T-cell (primary cell): Measurements from ENCODE around the gene ANKRD24. TPM values are rescaled to one million over a fixed set of nuclear protein-coding genes. Genes with fewer than 3 reads are reported as not detected.

Source experiments
- ATAC-seq, 4 experiments: fragments of 200-7000 bp in 3 of 4; fragments of 150-1000 bp in 1 of 4; cut with Tn5 transposase; replicated peaks in 1 of 4; 1 replicate in 3 of 4; 2 replicates in 1 of 4; pipeline ENCODE4 v1.10.0; 2021; ENCODE audit warnings: moderate library complexity in 3 of 4, mild to moderate bottlenecking in 2 of 4, moderate number of reproducible peaks in 1 of 4
- CTCF ChIA-PET, 2 donors: fragments of 300-600 bp; sonication (Branson Sonifier 250); formaldehyde crosslinking; loops; one replicate each; lab custom pipeline; 2022; ENCODE audit warnings: antibody characterized with exemption in 2 of 2; lab: Charles Lee
- POLR2A ChIA-PET, 2 donors: fragments of 300-600 bp; sonication (Branson Sonifier 250); formaldehyde crosslinking; loops; one replicate each; lab custom pipeline; 2022; ENCODE audit warnings: antibody characterized with exemption in 2 of 2; lab: Charles Lee
- DNase-seq, 35 experiments: peaks; one replicate each; pipeline versions ENCODE4 v3.0.0 to v3.0.0-alpha.2; 2013 to 2023
- H3K27ac ChIP-seq: one replicate; pipeline ENCODE4 v1.5.1; 2013; ENCODE audit warnings: low read length
- H3K27me3 ChIP-seq, 2 experiments: replicated peaks in 1 of 2; 1 replicate in 1 of 2; 2 replicates in 1 of 2; pipeline versions ENCODE4 v1.6.1 to v1.7.0; 2013; ENCODE audit warnings: low read length in 1 of 2, mixed read lengths in 1 of 2; ENCODE audit not compliant: control insufficient read depth in 2 of 2, insufficient read depth in 2 of 2; ENCODE audit errors: extremely low read depth in 1 of 2
- H3K36me3 ChIP-seq, 2 donors: 1 replicate in 1 of 2; 2 replicates in 1 of 2; pipeline versions ENCODE4 v1.6.1 to v1.7.0; 2013; ENCODE audit warnings: low read length in 1 of 2; ENCODE audit not compliant: control insufficient read depth in 2 of 2, insufficient read depth in 1 of 2; ENCODE audit errors: extremely low read depth in 1 of 2
- H3K4me1 ChIP-seq, 2 experiments: 1 replicate in 1 of 2; 2 replicates in 1 of 2; pipeline versions ENCODE4 v1.6.1 to v1.7.0; 2013; ENCODE audit warnings: low read length in 2 of 2, mixed read lengths in 1 of 2; ENCODE audit not compliant: insufficient read depth in 2 of 2, control insufficient read depth in 1 of 2; ENCODE audit errors: extremely low read depth in 1 of 2
- H3K4me3 ChIP-seq, 2 donors: 1 replicate in 1 of 2; 2 replicates in 1 of 2; pipeline versions ENCODE4 v1.5.1 to v1.7.0; 2013; ENCODE audit warnings: mild to moderate bottlenecking in 2 of 2, low read length in 1 of 2, moderate library complexity in 1 of 2; ENCODE audit not compliant: control insufficient read depth in 1 of 2; ENCODE audit errors: extremely low read depth in 1 of 2
- H3K9me3 ChIP-seq: 2 replicates; pipeline ENCODE4 v1.7.0; 2013
- H3K27ac Mint-ChIP-seq, 2 donors: one replicate each; pipeline ENCODE4 v1.8.0; 2020 to 2021; ENCODE audit warnings: mild to moderate bottlenecking in 2 of 2, mixed read lengths in 2 of 2
- H3K27me3 Mint-ChIP-seq, 2 donors: one replicate each; pipeline ENCODE4 v1.8.0; 2021 to 2022; ENCODE audit warnings: mixed read lengths in 2 of 2
- H3K36me3 Mint-ChIP-seq: one replicate; pipeline ENCODE4 v1.8.0; 2021; ENCODE audit warnings: mixed read lengths
- H3K4me1 Mint-ChIP-seq, 3 donors: one replicate each; pipeline ENCODE4 v1.8.0; 2020 to 2022; ENCODE audit warnings: mixed read lengths in 3 of 3, mild to moderate bottlenecking in 1 of 3
- H3K4me3 Mint-ChIP-seq, 3 donors: one replicate each; pipeline ENCODE4 v1.8.0; 2020 to 2022; ENCODE audit warnings: mild to moderate bottlenecking in 3 of 3, mixed read lengths in 3 of 3, moderate library complexity in 3 of 3
- H3K9me3 Mint-ChIP-seq, 3 donors: one replicate each; pipeline ENCODE4 v1.8.0; 2020 to 2022; ENCODE audit warnings: mixed read lengths in 3 of 3
- WGBS: methylation state at CpG from one replicate; pipeline ENCODE4 v1.1.5; 2013; ENCODE audit warnings: missing lambda C conversion rate; ENCODE audit not compliant: insufficient coverage; 5-methylcytosine and 5-hydroxymethylcytosine counted together
- total RNA-seq, 35 experiments: library from RNA in 6 of 35; stranded (reverse) in 6 of 35; fragments of 120-200 nt in 1 of 35; gene quantifications; one replicate each; pipeline versions ENCODE4 v1.2.1 to v1.2.4 and lab custom pipeline; 2013 to 2026

The ANKRD24 gene
- total RNA-seq, 5 donors from 2014 or later (not counting 1 experiment from before 2014, with no cell fraction given) = 0.79 to 2.2 (median 1.3) TPM

GRCh38 chr19:4200940-4201542, 18.6 kb downstream of the ANKRD24 start:
- H3K9me3 ChIP-seq = no peaks in the 10 kb centered on the region
- peaks cover 0 to 47% of the 10 kb centered on the region in 2 experiments for H3K27me3 ChIP-seq
- no peak overlapping the region for H3K27ac Mint-ChIP-seq
- no peak overlapping the region for H3K4me3 ChIP-seq
- H3K4me3 Mint-ChIP-seq = no peak overlapping the region
- no peak overlapping the region for H3K27ac ChIP-seq
- peaks cover 23 to 32% of the 10 kb centered on the region in 2 donors for H3K27me3 Mint-ChIP-seq
- POLR2A ChIA-PET = no interaction called here
- no peaks in the 10 kb centered on the region for H3K9me3 Mint-ChIP-seq
- peaks cover 0 to 3% of the 10 kb centered on the region in 2 experiments for H3K4me1 ChIP-seq
- 51% methylated on average over 2 of the region's 2 CpGs for WGBS
- H3K4me1 Mint-ChIP-seq = peaks cover 8 to 17% (median 10%) of the 10 kb centered on the region in 3 donors
- ATAC-seq (no peak), DNase-seq (no peak)
- no peaks in the 10 kb centered on the region for H3K36me3 Mint-ChIP-seq
- CTCF ChIA-PET = interaction anchor here in 1 of 2 donors (0.6 kb wide), 1 partner anchor 122 kb away, joined by 3 read pairs; no protein-coding TSS in a partner anchor
- no peaks in the 10 kb centered on the region for H3K36me3 ChIP-seq

GRCh38 chr19:4201798-4202197, 19.3 kb downstream of the ANKRD24 start:
- Mint-ChIP-seq H3K4me1 (peaks cover 8 to 17% (median 10%) of the 10 kb centered on the region in 3 donors), H3K27ac (no peak overlapping the region), H3K36me3 (no peaks in the 10 kb centered on the region), H3K4me3 (no peak overlapping the region), H3K27me3 (peaks cover 19 to 25% of the 10 kb centered on the region in 2 donors), H3K9me3 (no peaks in the 10 kb centered on the region)
- H3K36me3 ChIP-seq = no peaks in the 10 kb centered on the region
- peaks cover 0 to 3% of the 10 kb centered on the region in 2 experiments for H3K4me1 ChIP-seq
- POLR2A ChIA-PET = no interaction called here
- H3K27me3 ChIP-seq = peaks cover 0 to 45% of the 10 kb centered on the region in 2 experiments
- DNase-seq (no peak), ATAC-seq (no peak)
- no peak overlapping the region for H3K27ac ChIP-seq
- CTCF ChIA-PET = interaction anchor here in 1 of 2 donors (0.6 kb wide), 2 partner anchors 123 to 214 kb away, joined by 3 to 6 read pairs; no protein-coding TSS in a partner anchor
- H3K4me3 ChIP-seq = no peak overlapping the region
- H3K9me3 ChIP-seq = no peaks in the 10 kb centered on the region
- 82% methylated on average over 3 of the region's 4 CpGs for WGBS

- DNase-seq (no peak), ATAC-seq (no peak)
- H3K36me3 ChIP-seq = no peaks in the 10 kb centered on the region
- Mint-ChIP-seq H3K4me3 (no peak overlapping the region), H3K36me3 (no peaks in the 10 kb centered on the region), H3K9me3 (no peaks in the 10 kb centered on the region), H3K4me1 (peaks cover 0 to 4% (median 2%) of the 10 kb centered on the region in 3 donors), H3K27me3 (peaks cover 0 to 7% of the 10 kb centered on the region in 2 donors), H3K27ac (no peak overlapping the region)
- ChIA-PET POLR2A (no interaction called here), CTCF (no interaction called here)
- no peak overlapping the region for H3K27ac ChIP-seq
- H3K27me3 ChIP-seq = peaks cover 0 to 58% of the 10 kb centered on the region in 2 experiments
- 75% methylated on average over 4 of the region's 10 CpGs for WGBS
- peaks cover 0 to 3% of the 10 kb centered on the region in 2 experiments for H3K4me1 ChIP-seq
- H3K4me3 ChIP-seq = no peak overlapping the region
- H3K9me3 ChIP-seq = no peaks in the 10 kb centered on the region
Measured at GRCh38 chr19:4206818-4207484, 24.5 kb downstream of the ANKRD24 start.

- no peak overlapping the region for H3K4me3 Mint-ChIP-seq
- ATAC-seq (no peak), DNase-seq (no peak)
- Histone ChIP-seq H3K27me3 (peaks cover 0 to 53% of the 10 kb centered on the region in 2 experiments), H3K36me3 (no peaks in the 10 kb centered on the region), H3K27ac (no peak overlapping the region), H3K9me3 (no peaks in the 10 kb centered on the region), H3K4me1 (peaks cover 0 to 3% of the 10 kb centered on the region in 2 experiments), H3K4me3 (no peak overlapping the region)
- H3K27me3 Mint-ChIP-seq = peaks cover 0 to 10% of the 10 kb centered on the region in 2 donors
- no peak overlapping the region for H3K27ac Mint-ChIP-seq
- peaks cover 0 to 6% (median 2%) of the 10 kb centered on the region in 3 donors for H3K4me1 Mint-ChIP-seq
- CTCF ChIA-PET = no interaction called here
- no peaks in the 10 kb centered on the region for H3K9me3 Mint-ChIP-seq
- POLR2A ChIA-PET = no interaction called here
- WGBS = 66% methylated on average over 3 of the region's 13 CpGs
- no peaks in the 10 kb centered on the region for H3K36me3 Mint-ChIP-seq
Measured at GRCh38 chr19:4208385-4209094, 26.1 kb downstream of the ANKRD24 start.

GRCh38 chr19:4210166-4210731, 27.8 kb downstream of the ANKRD24 start:
- no peak for ATAC-seq

GRCh38 chr19:4213116-4213515, 30.6 kb downstream of the ANKRD24 start:
- Mint-ChIP-seq H3K27me3 (peaks cover 0 to 6% of the 10 kb centered on the region in 2 donors), H3K4me1 (peaks cover 0 to 16% (median 7%) of the 10 kb centered on the region in 3 donors), H3K36me3 (no peaks in the 10 kb centered on the region), H3K4me3 (no peak overlapping the region), H3K9me3 (no peaks in the 10 kb centered on the region), H3K27ac (no peak overlapping the region)
- peaks cover 0 to 15% of the 10 kb centered on the region in 2 experiments for H3K4me1 ChIP-seq
- POLR2A ChIA-PET = no interaction called here
- CTCF ChIA-PET = no interaction called here
- no peak for DNase-seq
- no peak overlapping the region for H3K27ac ChIP-seq
- no peak overlapping the region for H3K4me3 ChIP-seq
- 51% methylated on average over 2 of the region's 3 CpGs for WGBS
- H3K27me3 ChIP-seq = peaks cover 0 to 28% of the 10 kb centered on the region in 2 experiments
- no peaks in the 10 kb centered on the region for H3K36me3 ChIP-seq
- ATAC-seq = no peak
- H3K9me3 ChIP-seq = no peaks in the 10 kb centered on the region

More at GRCh38 chr19:4210166-4210731, 27.8 kb downstream of the ANKRD24 start:
- H3K27me3 ChIP-seq = peaks cover 0 to 47% of the 10 kb centered on the region in 2 experiments
- Mint-ChIP-seq H3K27ac (no peak overlapping the region), H3K4me1 (peaks cover 0 to 16% (median 7%) of the 10 kb centered on the region in 3 donors), H3K27me3 (peaks cover 0 to 10% of the 10 kb centered on the region in 2 donors), H3K36me3 (no peaks in the 10 kb centered on the region), H3K4me3 (no peak overlapping the region), H3K9me3 (no peaks in the 10 kb centered on the region)
- H3K4me3 ChIP-seq = no peak overlapping the region
- no peak for DNase-seq
- H3K36me3 ChIP-seq = no peaks in the 10 kb centered on the region
- H3K4me1 ChIP-seq = peaks cover 0 to 12% of the 10 kb centered on the region in 2 experiments
- POLR2A ChIA-PET = no interaction called here
- no peaks in the 10 kb centered on the region for H3K9me3 ChIP-seq
- H3K27ac ChIP-seq = no peak overlapping the region
- 83% methylated on average over 14 of the region's 15 CpGs for WGBS
- CTCF ChIA-PET = no interaction called here
